Panc1 (cell line): ENCODE data around the gene KBTBD4.

Source experiments
- CTCF ChIP-seq: fragments of 450-650 bp; IDR thresholded peaks from 2 replicates; pipeline ENCODE4 v1.5.1; 2017; ENCODE audit warnings: mild to moderate bottlenecking
- POLR2AphosphoS5 ChIP-seq: IDR thresholded peaks from 2 replicates; pipeline ENCODE4 v1.6.1; 2012; ENCODE audit warnings: mild to moderate bottlenecking, low read depth, low read length, moderate library complexity
- TF ChIP-seq, protein P1 (sequence below), 2 experiments: IDR thresholded peaks; 2 replicates each; pipeline ENCODE4 v1.6.1; 2011 to 2012; ENCODE audit warnings: low read depth in 2 of 2, control low read depth in 1 of 2, low read length in 1 of 2, mild to moderate bottlenecking in 1 of 2, moderate library complexity in 1 of 2; ENCODE audit not compliant: insufficient read depth in 1 of 2

- TF ChIP-seq CTCF (no peak), POLR2AphosphoS5 (no peak)
- TF ChIP-seq, protein P1, sequence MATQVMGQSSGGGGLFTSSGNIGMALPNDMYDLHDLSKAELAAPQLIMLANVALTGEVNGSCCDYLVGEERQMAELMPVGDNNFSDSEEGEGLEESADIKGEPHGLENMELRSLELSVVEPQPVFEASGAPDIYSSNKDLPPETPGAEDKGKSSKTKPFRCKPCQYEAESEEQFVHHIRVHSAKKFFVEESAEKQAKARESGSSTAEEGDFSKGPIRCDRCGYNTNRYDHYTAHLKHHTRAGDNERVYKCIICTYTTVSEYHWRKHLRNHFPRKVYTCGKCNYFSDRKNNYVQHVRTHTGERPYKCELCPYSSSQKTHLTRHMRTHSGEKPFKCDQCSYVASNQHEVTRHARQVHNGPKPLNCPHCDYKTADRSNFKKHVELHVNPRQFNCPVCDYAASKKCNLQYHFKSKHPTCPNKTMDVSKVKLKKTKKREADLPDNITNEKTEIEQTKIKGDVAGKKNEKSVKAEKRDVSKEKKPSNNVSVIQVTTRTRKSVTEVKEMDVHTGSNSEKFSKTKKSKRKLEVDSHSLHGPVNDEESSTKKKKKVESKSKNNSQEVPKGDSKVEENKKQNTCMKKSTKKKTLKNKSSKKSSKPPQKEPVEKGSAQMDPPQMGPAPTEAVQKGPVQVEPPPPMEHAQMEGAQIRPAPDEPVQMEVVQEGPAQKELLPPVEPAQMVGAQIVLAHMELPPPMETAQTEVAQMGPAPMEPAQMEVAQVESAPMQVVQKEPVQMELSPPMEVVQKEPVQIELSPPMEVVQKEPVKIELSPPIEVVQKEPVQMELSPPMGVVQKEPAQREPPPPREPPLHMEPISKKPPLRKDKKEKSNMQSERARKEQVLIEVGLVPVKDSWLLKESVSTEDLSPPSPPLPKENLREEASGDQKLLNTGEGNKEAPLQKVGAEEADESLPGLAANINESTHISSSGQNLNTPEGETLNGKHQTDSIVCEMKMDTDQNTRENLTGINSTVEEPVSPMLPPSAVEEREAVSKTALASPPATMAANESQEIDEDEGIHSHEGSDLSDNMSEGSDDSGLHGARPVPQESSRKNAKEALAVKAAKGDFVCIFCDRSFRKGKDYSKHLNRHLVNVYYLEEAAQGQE (IDR thresholded peaks at IDR 0.05; ENCODE audit: insufficient read depth in 1 of 2, low read depth in 2 of 2, low read length in 1 of 2), result no peak
Observed at GRCh38 chr11:47572715-47573255, 6.0 kb downstream of the KBTBD4 start.
